GM23248 (cell line): ENCODE data around the gene CCL28.

Source experiments
- EZH2 ChIP-seq: fragments of 200-600 bp; sonication (generic); IDR thresholded peaks from 2 replicates; pipeline ENCODE4 v1.6.1; 2018; ENCODE audit warnings: antibody characterized with exemption, mild to moderate bottlenecking; ENCODE audit not compliant: insufficient read depth, poor library complexity, severe bottlenecking
- EZH2phosphoT487 ChIP-seq: fragments of 200-600 bp; sonication (generic); IDR thresholded peaks from 2 replicates; pipeline ENCODE4 v1.6.1; 2018; ENCODE audit warnings: antibody characterized with exemption, moderate library complexity, mild to moderate bottlenecking, low read depth; ENCODE audit not compliant: insufficient read depth

- TF ChIP-seq EZH2 (no peak), EZH2phosphoT487 (no peak)
These were observed 2.4 kb downstream of the CCL28 start for GRCh38 chr5:43409809-43410271.
